Measurements from ENCODE around the gene NLRC5. TPM values are rescaled to one million over a fixed set of nuclear protein-coding genes. Genes with fewer than 3 reads are reported as not detected.

NLRC5 gene
- total RNA-seq, 4 donors from 2014 or later = 18.0 to 139 (median 30.6) TPM

- TF ChIP-seq, protein P1, sequence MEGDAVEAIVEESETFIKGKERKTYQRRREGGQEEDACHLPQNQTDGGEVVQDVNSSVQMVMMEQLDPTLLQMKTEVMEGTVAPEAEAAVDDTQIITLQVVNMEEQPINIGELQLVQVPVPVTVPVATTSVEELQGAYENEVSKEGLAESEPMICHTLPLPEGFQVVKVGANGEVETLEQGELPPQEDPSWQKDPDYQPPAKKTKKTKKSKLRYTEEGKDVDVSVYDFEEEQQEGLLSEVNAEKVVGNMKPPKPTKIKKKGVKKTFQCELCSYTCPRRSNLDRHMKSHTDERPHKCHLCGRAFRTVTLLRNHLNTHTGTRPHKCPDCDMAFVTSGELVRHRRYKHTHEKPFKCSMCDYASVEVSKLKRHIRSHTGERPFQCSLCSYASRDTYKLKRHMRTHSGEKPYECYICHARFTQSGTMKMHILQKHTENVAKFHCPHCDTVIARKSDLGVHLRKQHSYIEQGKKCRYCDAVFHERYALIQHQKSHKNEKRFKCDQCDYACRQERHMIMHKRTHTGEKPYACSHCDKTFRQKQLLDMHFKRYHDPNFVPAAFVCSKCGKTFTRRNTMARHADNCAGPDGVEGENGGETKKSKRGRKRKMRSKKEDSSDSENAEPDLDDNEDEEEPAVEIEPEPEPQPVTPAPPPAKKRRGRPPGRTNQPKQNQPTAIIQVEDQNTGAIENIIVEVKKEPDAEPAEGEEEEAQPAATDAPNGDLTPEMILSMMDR (IDR thresholded peaks at IDR 0.05; ENCODE audit: low read depth) = no peak
Observed at GRCh38 chr16:57008440-57008839, 19.1 kb downstream of the NLRC5 start.

DNA sequence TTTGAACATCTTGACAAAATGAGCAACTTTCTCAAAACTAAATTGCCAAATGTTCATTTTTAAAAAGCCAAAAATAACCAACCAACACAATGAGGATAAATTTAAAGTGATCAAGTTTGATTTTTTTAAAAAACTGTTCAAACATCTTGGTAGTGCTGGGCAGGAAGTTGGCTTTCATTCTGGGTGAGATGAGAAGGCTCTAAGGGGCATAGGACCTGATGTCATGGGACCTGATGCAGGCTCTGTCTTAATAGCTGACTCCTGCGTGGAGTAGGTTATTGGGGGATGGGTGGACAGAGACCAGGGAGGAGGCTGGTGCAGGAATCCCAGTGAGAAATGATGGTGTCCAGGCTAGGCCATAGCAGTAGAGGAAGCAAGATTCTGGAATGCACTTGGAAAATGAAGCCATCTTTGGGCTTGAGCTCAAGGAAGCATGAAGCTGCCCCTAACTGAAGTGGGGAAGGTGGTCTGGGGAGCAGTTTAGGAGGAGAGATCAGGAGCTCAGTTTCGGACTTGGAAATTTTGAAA is 20.4 kb downstream of the NLRC5 start:
- TF ChIP-seq, protein P1 (IDR thresholded peaks at IDR 0.05; ENCODE audit: low read depth) = no peak

GRCh38 chr16:57012353-57012752 is 23.0 kb downstream of the NLRC5 start:
- TF ChIP-seq, protein P1 (IDR thresholded peaks at IDR 0.05; ENCODE audit: low read depth) = no peak

DNA sequence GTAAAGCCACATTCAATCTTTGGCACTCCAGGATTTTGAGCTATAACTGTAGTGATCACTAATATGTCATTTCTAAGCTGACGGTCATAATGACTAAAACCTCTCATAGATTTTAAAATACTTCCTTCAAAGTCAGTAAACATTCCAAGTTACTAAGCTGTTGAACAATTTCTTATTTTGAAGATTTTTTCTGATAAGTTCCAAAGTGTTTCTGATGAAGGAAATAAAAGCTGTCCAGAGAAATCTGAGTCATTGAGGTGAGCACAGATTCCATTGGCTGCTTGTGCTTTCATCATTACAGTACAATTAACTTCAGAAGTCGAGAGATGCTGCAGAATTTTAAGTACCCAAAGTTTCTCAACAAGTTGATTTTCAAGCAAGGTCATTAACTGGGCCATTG is 23.9 kb downstream of the NLRC5 start:
- TF ChIP-seq, protein P1 (IDR thresholded peaks at IDR 0.05; ENCODE audit: low read depth) = no peak

DNA sequence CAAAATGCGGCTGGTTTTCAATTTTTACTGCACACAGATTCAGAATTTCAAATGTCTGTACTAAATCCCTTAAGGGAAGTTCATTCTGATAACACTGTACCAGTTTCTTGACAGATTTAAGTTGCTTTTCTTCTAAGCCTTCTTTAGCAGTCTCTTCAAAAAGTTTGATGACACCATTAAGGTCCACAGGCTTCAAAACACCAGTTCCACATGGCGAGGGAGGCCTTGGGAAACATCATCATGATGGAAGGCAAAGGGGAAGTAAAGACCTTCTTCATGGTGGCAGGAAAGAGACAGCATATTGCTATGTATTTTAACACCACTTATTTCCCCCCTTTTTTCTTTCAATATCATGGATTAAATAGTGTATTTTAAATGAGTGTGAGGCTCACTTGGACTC is 24.5 kb downstream of the NLRC5 start:
- TF ChIP-seq, protein P1 (IDR thresholded peaks at IDR 0.05; ENCODE audit: low read depth) = no peak

DNA sequence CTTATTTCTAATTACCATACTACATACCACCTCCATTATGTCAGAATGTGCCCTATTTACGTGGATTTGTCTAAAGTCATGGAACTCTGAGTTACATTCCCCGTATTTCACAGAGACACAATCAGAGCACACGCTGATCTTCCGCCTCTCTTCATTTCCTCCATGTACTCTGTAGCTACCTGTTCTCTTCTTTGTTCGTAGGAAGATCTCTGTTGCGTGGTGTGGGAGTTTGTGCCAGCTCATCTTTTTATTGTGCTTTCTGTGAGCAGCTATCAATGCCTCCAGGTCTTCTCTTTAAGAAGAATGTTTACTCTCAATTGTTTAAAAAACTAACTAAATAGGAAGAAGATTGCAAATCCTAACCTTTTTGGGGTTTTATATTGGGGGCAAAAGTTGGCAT is 26.9 kb downstream of the NLRC5 start:
- TF ChIP-seq, protein P1 (IDR thresholded peaks at IDR 0.05; ENCODE audit: low read depth) = no peak

DNA sequence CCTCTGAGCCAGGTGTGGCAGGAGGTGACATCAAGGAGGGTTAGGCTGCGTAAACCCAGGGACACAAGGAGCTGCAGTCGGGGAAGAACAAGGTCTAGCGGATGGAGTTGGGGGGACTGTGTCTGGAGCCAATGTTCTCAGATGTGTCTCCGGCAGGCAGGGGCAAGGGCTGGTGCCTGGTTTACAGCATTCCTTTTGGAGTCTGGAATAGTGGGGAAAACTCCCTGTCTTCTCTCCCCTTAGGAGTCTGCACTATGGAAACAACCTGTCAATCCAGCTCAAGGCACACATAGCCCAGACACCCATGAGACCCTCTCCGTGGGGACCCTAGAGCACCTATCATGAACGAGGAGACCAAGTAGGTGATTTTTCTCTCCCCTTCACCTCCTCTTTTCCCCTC is 27.5 kb downstream of the NLRC5 start:
- TF ChIP-seq, protein P1 (IDR thresholded peaks at IDR 0.05; ENCODE audit: low read depth) = no peak

Measured in subcutaneous adipose tissue (tissue), 4 donors.